Kidney epithelial cell (primary cell): ENCODE measurements around the gene APOC3. TPM values are rescaled to one million over a fixed set of nuclear protein-coding genes. Genes with fewer than 3 reads are reported as not detected.
"Not testable (repeated sequence)": the region's sequence is repeated elsewhere in the genome, so short reads cannot be mapped to it uniquely, and the experiment has no call there.

Experiments
- DNase-seq: peaks from one replicate; pipeline ENCODE4 v3.0.0-alpha.2; 2010; ENCODE audit warnings: low read depth
- H3K27me3 ChIP-seq: 2 replicates; pipeline ENCODE4 v1.6.0; 2011; ENCODE audit warnings: low read length; ENCODE audit not compliant: control insufficient read depth, insufficient read depth
- H3K36me3 ChIP-seq: 2 replicates; pipeline ENCODE4 v1.5.1; 2011; ENCODE audit warnings: low read length; ENCODE audit not compliant: control insufficient read depth, insufficient read depth
- H3K4me3 ChIP-seq: 2 replicates; pipeline ENCODE4 v1.5.1; 2011; ENCODE audit warnings: low read depth, mild to moderate bottlenecking, control low read depth, low read length
- total RNA-seq: library from RNA; depleted of rRNA; stranded (reverse); fragments of >200 nt; gene quantifications from 2 replicates; pipeline ENCODE4 v1.2.3, GENCODE V29; 2015
- TF ChIP-seq, protein P1 (sequence below): IDR thresholded peaks from 2 replicates; pipeline ENCODE4 v1.5.1; 2011; ENCODE audit warnings: mild to moderate bottlenecking, moderate library complexity, low read length, control low read depth, inconsistent platforms; ENCODE audit not compliant: insufficient read depth, poor library complexity, severe bottlenecking

APOC3 gene
- total RNA-seq, 1 donor from 2014 or later: not detected

DNA sequence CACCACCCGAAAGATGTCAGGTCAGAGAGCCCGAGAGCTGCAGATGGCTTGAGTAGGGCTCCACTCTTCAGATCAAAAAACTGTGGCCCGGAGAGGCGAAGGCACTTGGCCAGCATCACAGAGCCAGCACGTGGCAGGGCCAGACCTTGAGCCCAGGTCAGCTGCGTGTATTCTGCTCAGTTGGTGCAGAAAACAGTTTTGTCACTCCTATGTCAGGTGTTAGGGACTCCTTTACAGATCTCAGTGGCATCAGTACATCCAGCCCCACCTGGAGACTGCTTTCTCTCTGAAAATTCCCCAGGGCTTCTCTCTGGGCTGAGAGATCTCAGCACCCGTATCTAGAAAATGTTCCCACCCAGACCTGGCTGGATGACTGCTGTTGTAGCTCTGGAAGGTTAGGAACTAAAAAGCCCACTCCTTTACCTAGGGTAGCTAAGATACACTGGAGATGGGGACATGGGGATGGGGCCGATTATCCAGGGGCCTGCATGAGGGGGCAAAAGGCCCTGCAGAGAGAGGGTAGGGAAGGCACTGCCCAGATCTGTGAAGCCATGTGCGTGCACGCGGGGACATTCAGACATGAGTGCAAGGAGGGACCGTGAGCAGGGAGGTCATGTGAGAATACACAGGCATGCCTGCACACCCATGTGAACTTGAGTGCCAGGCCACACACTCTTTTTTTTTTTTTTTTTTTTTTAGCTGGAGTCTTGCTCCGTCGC lies 4.3 kb downstream of the APOC3 start:
- H3K4me3 ChIP-seq: no peak overlapping the region
- DNase-seq: no peak
- no peaks in the 10 kb centered on the region for H3K36me3 ChIP-seq
- TF ChIP-seq, protein P1, sequence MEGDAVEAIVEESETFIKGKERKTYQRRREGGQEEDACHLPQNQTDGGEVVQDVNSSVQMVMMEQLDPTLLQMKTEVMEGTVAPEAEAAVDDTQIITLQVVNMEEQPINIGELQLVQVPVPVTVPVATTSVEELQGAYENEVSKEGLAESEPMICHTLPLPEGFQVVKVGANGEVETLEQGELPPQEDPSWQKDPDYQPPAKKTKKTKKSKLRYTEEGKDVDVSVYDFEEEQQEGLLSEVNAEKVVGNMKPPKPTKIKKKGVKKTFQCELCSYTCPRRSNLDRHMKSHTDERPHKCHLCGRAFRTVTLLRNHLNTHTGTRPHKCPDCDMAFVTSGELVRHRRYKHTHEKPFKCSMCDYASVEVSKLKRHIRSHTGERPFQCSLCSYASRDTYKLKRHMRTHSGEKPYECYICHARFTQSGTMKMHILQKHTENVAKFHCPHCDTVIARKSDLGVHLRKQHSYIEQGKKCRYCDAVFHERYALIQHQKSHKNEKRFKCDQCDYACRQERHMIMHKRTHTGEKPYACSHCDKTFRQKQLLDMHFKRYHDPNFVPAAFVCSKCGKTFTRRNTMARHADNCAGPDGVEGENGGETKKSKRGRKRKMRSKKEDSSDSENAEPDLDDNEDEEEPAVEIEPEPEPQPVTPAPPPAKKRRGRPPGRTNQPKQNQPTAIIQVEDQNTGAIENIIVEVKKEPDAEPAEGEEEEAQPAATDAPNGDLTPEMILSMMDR: no peak
- H3K27me3 ChIP-seq: no peaks in the 10 kb centered on the region

DNA sequence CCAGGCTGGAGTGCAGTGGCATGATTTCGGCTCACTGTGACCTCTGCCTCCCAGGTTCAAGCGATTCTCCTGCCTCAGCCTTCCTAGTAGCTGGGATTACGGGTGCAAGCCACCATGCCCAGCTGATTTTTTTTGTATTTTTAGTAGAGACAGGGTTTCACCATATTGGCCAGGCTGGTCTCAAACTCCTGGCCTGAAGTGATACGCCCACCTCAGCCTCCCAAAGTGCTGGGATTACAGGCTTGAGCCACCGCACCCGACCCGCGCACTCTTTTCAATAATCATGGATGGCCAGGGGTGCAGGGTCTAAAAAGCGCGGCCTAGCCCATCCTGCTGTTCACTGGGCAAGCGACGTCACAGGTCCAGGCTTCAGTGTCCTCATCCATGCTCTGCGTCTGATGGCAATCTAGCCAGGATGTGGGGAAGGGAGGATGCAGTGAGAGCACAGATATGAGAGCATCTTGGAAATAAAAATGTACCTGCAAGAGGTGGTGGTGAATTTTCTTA lies 4.9 kb downstream of the APOC3 start:
- H3K4me3 ChIP-seq, H3K27me3 ChIP-seq, DNase-seq, H3K36me3 ChIP-seq: not testable (repeated sequence)

DNA sequence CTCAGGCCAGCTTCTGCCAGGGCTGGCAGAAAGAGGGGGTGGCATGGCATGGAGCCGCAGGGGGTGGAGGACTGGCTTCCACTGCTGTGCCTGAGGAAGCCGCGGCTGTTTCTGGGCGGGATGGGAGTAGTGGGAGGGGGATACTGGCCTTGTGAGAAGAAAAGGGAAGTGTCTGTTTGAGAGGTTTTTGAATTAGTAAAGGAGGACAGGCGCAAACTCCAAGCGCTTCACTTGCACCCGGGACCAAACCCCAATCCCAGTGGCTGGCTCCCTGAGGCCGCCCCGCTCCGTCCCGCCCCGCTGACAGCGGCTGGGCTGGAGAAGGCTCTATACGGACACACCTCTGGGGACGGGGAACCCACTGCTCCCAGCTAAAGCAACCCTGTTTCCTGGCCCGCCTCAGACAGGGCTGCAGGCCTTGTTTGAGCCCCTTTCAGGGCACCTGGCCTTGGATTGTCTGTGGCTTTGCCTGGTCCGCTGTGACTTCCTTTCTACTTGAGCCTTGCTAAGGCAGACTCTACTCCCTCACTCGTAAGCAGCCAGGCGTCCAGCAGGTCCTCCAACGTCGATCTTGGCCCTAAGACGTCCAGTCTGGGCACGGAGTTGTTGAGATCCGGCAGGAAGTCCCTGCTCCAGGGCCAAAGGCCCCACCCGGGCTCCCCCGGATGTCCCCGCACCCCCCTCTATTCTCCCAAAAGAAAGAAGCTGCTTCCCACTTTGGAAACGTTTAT lies 5.5 kb downstream of the APOC3 start:
- no peak for DNase-seq
- Histone ChIP-seq H3K27me3 (no peaks in the 10 kb centered on the region), H3K4me3 (no peak overlapping the region), H3K36me3 (no peaks in the 10 kb centered on the region)
- TF ChIP-seq, protein P1: no peak

DNA sequence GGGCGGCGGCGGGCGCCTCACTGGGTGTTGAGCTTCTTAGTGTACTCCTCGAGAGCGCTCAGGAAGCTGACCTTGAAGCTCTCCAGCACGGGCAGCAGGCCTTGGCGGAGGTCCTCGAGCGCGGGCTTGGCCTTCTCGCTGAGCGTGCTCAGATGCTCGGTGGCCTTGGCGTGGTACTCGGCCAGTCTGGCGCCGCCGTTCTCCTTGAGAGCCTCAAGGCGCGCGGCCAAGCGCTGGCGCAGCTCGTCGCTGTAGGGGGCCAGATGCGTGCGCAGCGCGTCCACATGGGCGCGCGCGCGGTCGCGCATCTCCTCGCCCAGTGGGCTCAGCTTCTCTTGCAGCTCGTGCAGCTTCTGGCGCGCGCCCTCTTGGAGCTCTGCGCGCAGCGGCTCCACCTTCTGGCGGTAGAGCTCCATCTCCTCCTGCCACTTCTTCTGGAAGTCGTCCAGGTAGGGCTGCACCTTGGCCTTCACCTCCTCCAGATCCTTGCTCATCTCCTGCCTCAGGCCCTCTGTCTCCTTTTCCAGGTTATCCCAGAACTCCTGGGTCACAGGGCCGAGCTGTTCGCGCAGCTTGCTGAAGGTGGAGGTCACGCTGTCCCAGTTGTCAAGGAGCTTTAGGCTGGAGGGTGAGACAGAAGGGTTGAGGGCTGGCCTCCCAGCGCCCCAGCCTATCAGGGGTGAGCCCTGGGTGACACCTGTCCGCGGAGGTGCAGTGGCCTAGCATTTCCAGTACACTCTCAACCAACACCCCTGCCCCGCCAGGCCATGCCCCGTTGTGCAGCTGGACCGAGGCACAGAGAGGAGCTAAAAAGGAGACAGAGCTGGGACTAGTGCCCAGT lies 6.3 kb downstream of the APOC3 start:
- no peaks in the 10 kb centered on the region for H3K27me3 ChIP-seq
- TF ChIP-seq, protein P1: peak; percentile 68
- H3K36me3 ChIP-seq: no peaks in the 10 kb centered on the region
- peak; percentile 60 for DNase-seq
- H3K4me3 ChIP-seq: no peak overlapping the region

DNA sequence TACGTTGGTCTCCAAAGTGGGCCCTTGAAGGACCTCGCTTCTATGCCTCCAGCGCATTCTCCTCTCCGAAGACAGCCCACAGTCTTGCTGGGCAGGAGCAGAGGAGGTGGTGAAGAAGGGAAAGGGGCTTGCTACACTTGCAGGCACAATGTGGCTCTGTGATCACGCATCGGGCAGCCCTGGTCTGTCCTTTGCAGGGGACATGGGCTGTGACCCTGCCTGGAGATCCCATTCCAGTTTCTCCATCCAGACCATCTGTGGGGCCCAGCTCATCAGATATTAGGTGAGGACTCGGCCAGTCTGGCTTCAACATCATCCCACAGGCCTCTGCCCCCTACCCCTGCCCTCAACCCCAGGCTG lies 6.9 kb downstream of the APOC3 start:
- Histone ChIP-seq H3K27me3 (no peaks in the 10 kb centered on the region), H3K36me3 (no peaks in the 10 kb centered on the region), H3K4me3 (no peak overlapping the region)
- TF ChIP-seq, protein P1: no peak
- no peak for DNase-seq
